ENCODE measurements around the gene PRRT1. TPM values are rescaled to one million over a fixed set of nuclear protein-coding genes. Genes with fewer than 3 reads are reported as not detected.

The PRRT1 gene
- total RNA-seq, result not detected in 2 replicates

GRCh38 chr6:32151863-32152768 lies at the start of gene PRRT1:
Gene PRRT1, minus strand, starts transcription at chr6:32151939. Its CDS starts 112 bp downstream, at chr6:32151827.

GRCh38 chr6:32192608-32193039 lies 40.9 kb upstream of the PRRT1 start, which contains the start of gene GPSM3:
Gene GPSM3, minus strand, starts transcription at chr6:32192643. Its CDS starts 130 bp downstream, at chr6:32192513.

GRCh38 chr6:32190054-32190851 lies 38.5 kb upstream of the PRRT1 start, which contains the start of gene PBX2:
Gene PBX2, minus strand, starts transcription at chr6:32190202. Its CDS starts 287 bp downstream, at chr6:32189915.

GRCh38 chr6:32184084-32184640 lies 32.4 kb upstream of the PRRT1 start, which contains the start of gene AGER:
Gene AGER, minus strand, starts transcription at chr6:32184253. Its CDS starts 31 bp downstream, at chr6:32184222.

GRCh38 chr6:32177788-32178546 lies 26.2 kb upstream of the PRRT1 start, which contains the start of gene RNF5:
Gene RNF5, plus strand, starts transcription at chr6:32178405. Its CDS starts 107 bp downstream, at chr6:32178512.

GRCh38 chr6:32175711-32176475 lies 24.2 kb upstream of the PRRT1 start, which contains the start of gene AGPAT1:
Gene AGPAT1, minus strand, starts transcription at chr6:32176084. Its CDS starts 4,588 bp downstream, at chr6:32171496.

GRCh38 chr6:32164295-32164694 lies 12.6 kb upstream of the PRRT1 start, which contains the start of gene EGFL8:
Gene EGFL8, plus strand, starts transcription at chr6:32164595. Its CDS starts 1,571 bp downstream, at chr6:32166166.

GRCh38 chr6:32153564-32154513 lies 2.1 kb upstream of the PRRT1 start, which contains the start of gene PPT2:
Gene PPT2, plus strand, starts transcription at chr6:32154141. Its CDS starts 454 bp downstream, at chr6:32154595.

GRCh38 chr6:32127717-32128592 lies 23.8 kb downstream of the PRRT1 start, which contains the start of gene ATF6B:
Gene ATF6B, minus strand, starts transcription at chr6:32128246. Its CDS starts 39 bp downstream, at chr6:32128207.

GRCh38 chr6:32109114-32109764 lies 42.5 kb downstream of the PRRT1 start, which contains the start of gene TNXB:
Gene TNXB, minus strand, starts transcription at chr6:32109338. Its CDS starts 11,140 bp downstream, at chr6:32098198.

Other genes with a start within 250 kb of the PRRT1 start
- 0.72 and 3.0 TPM in 2 replicates for gene ZBTB12, start 249.9 kb downstream of the PRRT1 start, total RNA-seq
- 0.96 and 2.1 TPM in 2 replicates for gene C2, start 224.2 kb downstream of the PRRT1 start, total RNA-seq
- gene CFB, start 205.8 kb downstream of the PRRT1 start, total RNA-seq, result 0.64 and 19.0 TPM in 2 replicates
- 120 and 152 TPM in 2 replicates for gene NELFE, start 193.0 kb downstream of the PRRT1 start, total RNA-seq
- 48.2 and 48.4 TPM in 2 replicates for gene SKIC2, start 192.8 kb downstream of the PRRT1 start, total RNA-seq
- 10.6 and 13.2 TPM in 2 replicates for gene DXO, start 179.8 kb downstream of the PRRT1 start, total RNA-seq
- 1.4 and 2.8 TPM in 2 replicates for gene C4A, start 169.9 kb downstream of the PRRT1 start, total RNA-seq
- gene C4B, start 137.1 kb downstream of the PRRT1 start, total RNA-seq, result 1.2 and 2.3 TPM in 2 replicates
- 0.24 TPM in 1 of 2 replicates, not detected in the other for gene CYP21A2, start 113.5 kb downstream of the PRRT1 start, total RNA-seq
- gene TNXB, start 42.6 kb downstream of the PRRT1 start, total RNA-seq, result 0.43 and 0.48 TPM in 2 replicates
- 12.6 and 15.2 TPM in 2 replicates for gene ATF6B, start 23.7 kb downstream of the PRRT1 start, total RNA-seq
- 4.3 and 7.0 TPM in 2 replicates for gene FKBPL, start 21.7 kb downstream of the PRRT1 start, total RNA-seq
- 11.1 and 83.4 TPM in 2 replicates for gene PPT2, start 2.2 kb upstream of the PRRT1 start, total RNA-seq
- 0.24 TPM in 1 of 2 replicates, not detected in the other for gene EGFL8, start 12.7 kb upstream of the PRRT1 start, total RNA-seq
- 9.4 and 11.3 TPM in 2 replicates for gene AGPAT1, start 24.1 kb upstream of the PRRT1 start, total RNA-seq
- gene RNF5, start 26.5 kb upstream of the PRRT1 start, total RNA-seq, result 33.2 and 39.8 TPM in 2 replicates
- gene AGER, start 32.3 kb upstream of the PRRT1 start, total RNA-seq, result 0.43 TPM in 1 of 2 replicates, not detected in the other
- 32.6 and 36.4 TPM in 2 replicates for gene PBX2, start 38.3 kb upstream of the PRRT1 start, total RNA-seq
- gene GPSM3, start 40.7 kb upstream of the PRRT1 start, total RNA-seq, result 0.64 and 1.7 TPM in 2 replicates
- gene NOTCH4, start 72.1 kb upstream of the PRRT1 start, total RNA-seq, result 0.43 and 0.72 TPM in 2 replicates
- gene TSBP1, start 220.0 kb upstream of the PRRT1 start, total RNA-seq, result not detected in 2 replicates